ENCODE results near the gene NPY4R2. TPM values are rescaled to one million over a fixed set of nuclear protein-coding genes. Genes with fewer than 3 reads are reported as not detected.
"Not testable (repeated sequence)": the region's sequence is repeated elsewhere in the genome, so short reads cannot be mapped to it uniquely, and the experiment has no call there.

Gene NPY4R2
- total RNA-seq, 2 donors from 2014 or later, result not detected

GRCh38 chr10:47937634-47938033 lies 19.2 kb downstream of the NPY4R2 start:
- not testable (repeated sequence) for H3K9me3 ChIP-seq; H3K36me3 ChIP-seq; DNase-seq (ENCODE audit: low spot score); H3K4me1 ChIP-seq (ENCODE audit: control insufficient read depth in 1 of 2, low read depth in 2 of 2); ATAC-seq (ENCODE audit: insufficient number of reproducible peaks, low FRiP score, low read depth); H3K4me3 ChIP-seq; H3K27ac ChIP-seq; H3K27me3 ChIP-seq (replicated peaks; ENCODE audit: insufficient read depth)

DNA sequence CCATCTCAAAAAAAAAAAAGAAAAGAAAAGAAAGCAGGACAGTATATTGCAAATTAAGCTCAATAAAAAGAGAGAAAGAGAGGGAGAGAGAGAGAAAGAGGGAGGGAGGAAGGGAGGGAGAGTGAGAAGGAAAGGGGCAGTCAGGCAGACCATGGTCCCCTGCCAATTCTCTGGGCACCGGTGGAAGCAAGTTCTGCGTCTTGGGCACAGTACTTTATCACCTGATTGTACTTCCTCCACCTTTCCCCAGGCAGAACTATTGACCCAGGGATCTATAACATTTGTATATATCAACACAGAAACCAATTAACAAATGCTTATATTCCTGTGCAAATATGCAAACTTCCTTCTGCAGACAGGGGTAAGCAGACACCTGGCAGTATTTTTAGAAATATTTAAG lies 22.4 kb downstream of the NPY4R2 start:
- ATAC-seq (ENCODE audit: insufficient number of reproducible peaks, low FRiP score, low read depth); H3K27me3 ChIP-seq (replicated peaks; ENCODE audit: insufficient read depth): not testable (repeated sequence)

GRCh38 chr10:47941379-47941778 lies 22.9 kb downstream of the NPY4R2 start:
- not testable (repeated sequence) for H3K9me3 ChIP-seq; H3K4me3 ChIP-seq; ATAC-seq (ENCODE audit: insufficient number of reproducible peaks, low FRiP score, low read depth); H3K36me3 ChIP-seq; H3K4me1 ChIP-seq (ENCODE audit: control insufficient read depth in 1 of 2, low read depth in 2 of 2); H3K27me3 ChIP-seq (replicated peaks; ENCODE audit: insufficient read depth); DNase-seq (ENCODE audit: low spot score); H3K27ac ChIP-seq

More for the DNA sequence above, 22.4 kb downstream of the NPY4R2 start:
- H3K9me3 ChIP-seq; H3K4me1 ChIP-seq (ENCODE audit: control insufficient read depth in 1 of 2, low read depth in 2 of 2); H3K27ac ChIP-seq; H3K36me3 ChIP-seq; DNase-seq (ENCODE audit: low spot score); H3K4me3 ChIP-seq: not testable (repeated sequence)

GRCh38 chr10:47942351-47943019 lies 24.0 kb downstream of the NPY4R2 start:
- DNase-seq (ENCODE audit: low spot score); H3K9me3 ChIP-seq; H3K4me3 ChIP-seq; H3K4me1 ChIP-seq (ENCODE audit: control insufficient read depth in 1 of 2, low read depth in 2 of 2); H3K36me3 ChIP-seq; H3K27ac ChIP-seq; H3K27me3 ChIP-seq (replicated peaks; ENCODE audit: insufficient read depth); ATAC-seq (ENCODE audit: insufficient number of reproducible peaks, low FRiP score, low read depth): not testable (repeated sequence)

DNA sequence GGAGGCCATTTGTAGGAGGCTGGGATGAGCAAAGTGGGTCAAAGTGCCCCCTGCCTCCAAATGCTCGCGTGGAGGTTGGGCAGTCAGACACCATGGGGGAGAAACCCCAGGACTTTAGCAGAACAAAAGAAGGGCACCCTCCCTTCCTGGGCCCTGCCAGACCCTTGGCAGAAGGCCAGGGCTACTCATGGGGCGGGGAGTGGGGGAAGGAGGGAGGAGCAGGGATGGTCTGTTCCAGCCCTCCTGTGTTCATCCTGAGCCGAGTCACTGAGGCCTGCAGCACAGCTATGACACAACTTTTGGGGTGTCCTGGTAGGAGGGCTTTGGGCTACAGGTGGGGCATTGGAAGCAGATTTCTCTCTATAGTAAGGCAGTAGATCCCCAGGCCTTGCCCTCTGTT lies 24.9 kb downstream of the NPY4R2 start:
- H3K9me3 ChIP-seq; ATAC-seq (ENCODE audit: insufficient number of reproducible peaks, low FRiP score, low read depth); H3K27ac ChIP-seq; H3K4me3 ChIP-seq; H3K27me3 ChIP-seq (replicated peaks; ENCODE audit: insufficient read depth); DNase-seq (ENCODE audit: low spot score); H3K36me3 ChIP-seq; H3K4me1 ChIP-seq (ENCODE audit: control insufficient read depth in 1 of 2, low read depth in 2 of 2): not testable (repeated sequence)

DNA sequence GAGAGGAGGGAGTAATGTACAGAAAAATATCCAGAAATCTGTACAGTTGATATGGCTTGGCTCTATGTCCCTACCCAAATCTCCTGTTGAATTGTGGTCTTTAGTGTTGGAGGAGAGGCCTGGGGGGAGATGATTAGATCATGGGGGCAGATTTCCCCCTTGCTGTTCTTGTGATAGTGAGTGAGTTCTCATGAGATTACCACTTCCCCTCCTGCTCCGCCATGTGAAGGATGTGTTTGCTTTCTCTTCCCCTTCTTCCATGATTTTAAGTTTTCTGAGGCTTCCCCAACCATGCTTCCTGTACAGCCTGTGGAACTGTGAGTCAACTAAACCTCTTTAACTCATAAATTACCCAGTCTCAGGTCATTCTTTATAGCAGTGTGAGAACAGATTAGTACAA lies 29.0 kb downstream of the NPY4R2 start:
- ATAC-seq (ENCODE audit: insufficient number of reproducible peaks, low FRiP score, low read depth); DNase-seq (ENCODE audit: low spot score); H3K4me3 ChIP-seq; H3K36me3 ChIP-seq; H3K9me3 ChIP-seq; H3K27me3 ChIP-seq (replicated peaks; ENCODE audit: insufficient read depth); H3K27ac ChIP-seq; H3K4me1 ChIP-seq (ENCODE audit: control insufficient read depth in 1 of 2, low read depth in 2 of 2): not testable (repeated sequence)

- H3K36me3 ChIP-seq; H3K4me3 ChIP-seq; H3K9me3 ChIP-seq; H3K27me3 ChIP-seq (replicated peaks; ENCODE audit: insufficient read depth); H3K4me1 ChIP-seq (ENCODE audit: control insufficient read depth in 1 of 2, low read depth in 2 of 2); ATAC-seq (ENCODE audit: insufficient number of reproducible peaks, low FRiP score, low read depth); DNase-seq (ENCODE audit: low spot score); H3K27ac ChIP-seq: not testable (repeated sequence)
These were observed 38.7 kb downstream of the NPY4R2 start for GRCh38 chr10:47957158-47957557.

DNA sequence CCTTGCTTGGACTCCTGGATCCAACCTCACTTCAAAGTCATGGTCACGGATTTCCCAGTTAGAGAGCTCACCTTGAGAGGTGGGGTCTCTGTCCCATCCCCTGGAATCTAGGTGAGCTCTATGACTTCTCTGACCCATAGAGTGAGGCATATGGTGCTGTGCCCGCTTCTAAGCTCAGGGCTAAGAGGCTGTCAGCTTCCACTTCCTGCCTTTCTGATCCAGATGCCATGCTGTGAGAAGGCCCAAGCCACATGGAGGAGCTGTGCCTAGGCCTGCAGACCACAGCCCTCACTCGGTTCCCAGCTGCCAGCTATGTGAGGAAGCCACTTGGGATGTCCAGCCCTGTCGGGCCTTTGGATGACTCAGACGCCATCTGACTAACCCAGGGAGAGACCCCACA lies 41.2 kb downstream of the NPY4R2 start:
- not testable (repeated sequence) for H3K4me1 ChIP-seq (ENCODE audit: control insufficient read depth in 1 of 2, low read depth in 2 of 2)

GRCh38 chr10:47960699-47961098 lies 42.2 kb downstream of the NPY4R2 start:
- H3K9me3 ChIP-seq; H3K27ac ChIP-seq; H3K36me3 ChIP-seq; ATAC-seq (ENCODE audit: insufficient number of reproducible peaks, low FRiP score, low read depth); DNase-seq (ENCODE audit: low spot score); H3K27me3 ChIP-seq (replicated peaks; ENCODE audit: insufficient read depth); H3K4me3 ChIP-seq; H3K4me1 ChIP-seq (ENCODE audit: control insufficient read depth in 1 of 2, low read depth in 2 of 2): not testable (repeated sequence)

More for the DNA sequence above, 41.2 kb downstream of the NPY4R2 start:
- not testable (repeated sequence) for H3K36me3 ChIP-seq; H3K27me3 ChIP-seq (replicated peaks; ENCODE audit: insufficient read depth); ATAC-seq (ENCODE audit: insufficient number of reproducible peaks, low FRiP score, low read depth); DNase-seq (ENCODE audit: low spot score); H3K9me3 ChIP-seq; H3K27ac ChIP-seq; H3K4me3 ChIP-seq

- H3K36me3 ChIP-seq; H3K27me3 ChIP-seq (replicated peaks; ENCODE audit: insufficient read depth); H3K9me3 ChIP-seq; H3K4me3 ChIP-seq; H3K4me1 ChIP-seq (ENCODE audit: control insufficient read depth in 1 of 2, low read depth in 2 of 2); DNase-seq (ENCODE audit: low spot score); H3K27ac ChIP-seq; ATAC-seq (ENCODE audit: insufficient number of reproducible peaks, low FRiP score, low read depth): not testable (repeated sequence)
These were observed 44.3 kb downstream of the NPY4R2 start for GRCh38 chr10:47962785-47963184.

DNA sequence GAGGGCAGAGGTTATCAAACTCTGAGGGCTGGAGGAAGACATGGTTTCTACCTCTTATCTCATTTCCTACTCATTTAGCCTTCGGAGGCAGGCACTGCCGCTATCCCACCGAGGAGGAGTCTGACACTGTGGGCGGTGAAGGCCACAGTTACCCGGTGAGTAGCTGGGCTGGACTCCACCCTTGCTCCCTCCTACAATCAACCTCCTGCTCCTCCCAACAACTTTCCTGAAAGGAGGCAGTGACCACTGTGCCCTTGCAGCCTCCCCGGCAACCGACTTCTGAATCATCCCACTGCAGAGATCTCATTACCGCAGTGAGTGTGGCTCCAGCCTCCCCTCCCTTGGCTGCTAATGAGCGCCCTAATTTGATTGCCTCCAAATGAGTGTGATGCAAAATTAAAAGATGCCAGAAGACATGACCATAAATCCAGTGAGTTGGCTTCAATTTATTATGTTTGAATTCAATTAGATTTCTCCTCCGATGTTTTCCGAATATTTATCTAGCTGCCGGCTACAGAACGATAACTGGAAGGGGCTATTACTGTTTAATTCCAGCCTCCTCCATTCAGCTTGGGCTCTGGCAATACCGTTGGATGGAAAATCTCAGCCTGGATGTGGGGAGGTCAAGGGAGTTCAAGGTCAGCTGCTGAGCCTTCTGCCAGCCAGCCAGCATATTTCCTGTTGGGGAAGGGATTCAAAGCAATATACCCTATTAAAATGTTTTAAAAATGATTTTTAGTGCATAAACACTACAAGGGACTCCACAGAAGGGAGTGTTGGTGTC lies 46.0 kb downstream of the NPY4R2 start:
- not testable (repeated sequence) for H3K9me3 ChIP-seq; ATAC-seq (ENCODE audit: insufficient number of reproducible peaks, low FRiP score, low read depth)

DNA sequence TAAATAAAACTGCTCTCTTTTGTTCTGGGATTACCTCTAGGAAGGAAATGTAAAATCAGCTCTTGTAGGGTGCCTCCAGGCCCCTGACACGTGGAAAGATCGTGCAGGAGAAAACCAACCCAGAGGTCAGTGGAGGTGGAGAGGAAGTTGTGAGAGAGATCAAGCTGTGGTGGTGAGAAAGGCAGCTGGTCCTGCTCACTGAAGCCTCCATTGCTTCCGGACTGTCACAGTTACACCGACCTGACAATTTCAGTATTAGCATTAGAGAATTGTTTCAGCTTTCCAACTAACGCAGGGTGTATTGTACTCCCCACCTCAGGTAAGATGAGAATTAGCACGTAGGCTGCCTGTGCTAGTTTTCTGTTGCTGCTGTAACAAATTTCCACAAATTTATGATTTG lies 50.5 kb downstream of the NPY4R2 start:
- not testable (repeated sequence) for ATAC-seq (ENCODE audit: insufficient number of reproducible peaks, low FRiP score, low read depth); H3K9me3 ChIP-seq; H3K4me1 ChIP-seq (ENCODE audit: control insufficient read depth in 1 of 2, low read depth in 2 of 2); DNase-seq (ENCODE audit: low spot score); H3K4me3 ChIP-seq; H3K27ac ChIP-seq; H3K36me3 ChIP-seq; H3K27me3 ChIP-seq (replicated peaks; ENCODE audit: insufficient read depth)

More for the DNA sequence above, 46.0 kb downstream of the NPY4R2 start:
- not testable (repeated sequence) for H3K4me1 ChIP-seq (ENCODE audit: control insufficient read depth in 1 of 2, low read depth in 2 of 2); H3K27ac ChIP-seq; H3K4me3 ChIP-seq; DNase-seq (ENCODE audit: low spot score); H3K27me3 ChIP-seq (replicated peaks; ENCODE audit: insufficient read depth); H3K36me3 ChIP-seq
